ENCODE results near the gene MPZL2.

Gene MPZL2

GRCh38 chr11:118283037-118283636 is 19.0 kb upstream of the MPZL2 start:
- DNase-seq = no peak

- DNase-seq = no peak
Measured at GRCh38 chr11:118282606-118283005, 18.5 kb upstream of the MPZL2 start.

GRCh38 chr11:118281284-118281683 is 17.2 kb upstream of the MPZL2 start:
- no peak for DNase-seq

GRCh38 chr11:118277312-118277711 is 13.2 kb upstream of the MPZL2 start:
- no peak for DNase-seq

GRCh38 chr11:118276422-118276821 is 12.3 kb upstream of the MPZL2 start:
- DNase-seq = no peak

- DNase-seq = no peak
Measured at GRCh38 chr11:118275176-118275575, 11.1 kb upstream of the MPZL2 start.

GRCh38 chr11:118274186-118274585 is 10.1 kb upstream of the MPZL2 start:
- no peak for DNase-seq

- no peak for DNase-seq
Measured at GRCh38 chr11:118272001-118272400, 7.9 kb upstream of the MPZL2 start.

- no peak for DNase-seq
Measured at GRCh38 chr11:118267486-118267885, 3.4 kb upstream of the MPZL2 start.

GRCh38 chr11:118265954-118266353 is 1.9 kb upstream of the MPZL2 start:
- no peak for DNase-seq

GRCh38 chr11:118264569-118265465 is 720 bp upstream of the MPZL2 start:
- DNase-seq = no peak

- DNase-seq = no peak
Measured at GRCh38 chr11:118263112-118263511, 985 bp downstream of the MPZL2 start.

- DNase-seq = no peak
Measured at GRCh38 chr11:118260353-118260752, 3.7 kb downstream of the MPZL2 start.

GRCh38 chr11:118259138-118259537 is 5.0 kb downstream of the MPZL2 start:
- no peak for DNase-seq

GRCh38 chr11:118258410-118258809 is 5.7 kb downstream of the MPZL2 start:
- no peak for DNase-seq

GRCh38 chr11:118252688-118253087 is 11.4 kb downstream of the MPZL2 start:
- no peak for DNase-seq

GRCh38 chr11:118251858-118252652 is 12.0 kb downstream of the MPZL2 start, which contains the start of gene MPZL3:
Gene MPZL3 (minus strand): TSS chr11:118252365. CDS start chr11:118252294, 71 bp downstream.
- DNase-seq = peak; percentile 86

- DNase-seq = no peak
Measured at GRCh38 chr11:118247041-118247440, 17.1 kb downstream of the MPZL2 start.

GRCh38 chr11:118245936-118246562 is 18.0 kb downstream of the MPZL2 start:
- no peak for DNase-seq

GRCh38 chr11:118243993-118244762 is 19.9 kb downstream of the MPZL2 start:
- DNase-seq = no peak

GRCh38 chr11:118243161-118243560 is 20.9 kb downstream of the MPZL2 start:
- DNase-seq = no peak

- DNase-seq = no peak
Measured at GRCh38 chr11:118241764-118242098, 22.4 kb downstream of the MPZL2 start.

Measured in stimulated activated CD4-positive, alpha-beta T cell treated with anti-CD3 and anti-CD28 coated beads, Interleukin-4, amount 100 ng/mL, for 24 hours (primary cell).